SU-DHL-6 (cell line): ENCODE results near the gene P2RX6.

ENCODE experiments used
- H2AFZ ChIP-seq: fragments of 200-600 bp; sonication (generic); 2 replicates; pipeline ENCODE4 v1.6.1; 2014; ENCODE audit warnings: low read depth, mild to moderate bottlenecking, moderate library complexity, mixed read lengths, antibody characterized with exemption, low read length; ENCODE audit not compliant: severe bottlenecking
- H3F3A ChIP-seq: fragments of 200-600 bp; shearing (Covaris generic); 2 replicates; pipeline ENCODE4 v1.6.0; 2016; ENCODE audit warnings: antibody characterized with exemption, mild to moderate bottlenecking; ENCODE audit not compliant: insufficient read depth
- H3K27ac ChIP-seq: fragments of 200-600 bp; sonication (generic); 2 replicates; pipeline ENCODE4 v1.5.1; 2016; ENCODE audit warnings: low read depth, mild to moderate bottlenecking, low read length, moderate library complexity, mixed read lengths
- H3K27me3 ChIP-seq: fragments of 200-600 bp; sonication (generic), shearing (Covaris generic); 2 replicates; pipeline ENCODE4 v1.6.0; 2014; ENCODE audit warnings: mild to moderate bottlenecking, low read length
- H3K36me3 ChIP-seq: fragments of 200-600 bp; sonication (generic); 2 replicates; pipeline ENCODE4 v1.6.1; 2014; ENCODE audit warnings: mild to moderate bottlenecking, low read length, mixed read lengths
- H3K4me2 ChIP-seq: fragments of 300-600, 200-600 bp; shearing (Covaris generic), sonication (generic); 2 replicates; pipeline ENCODE4 v1.6.0; 2014; ENCODE audit warnings: low read length, low read depth, mild to moderate bottlenecking; ENCODE audit not compliant: poor library complexity, severe bottlenecking
- H3K4me3 ChIP-seq: fragments of 200-600 bp; sonication (generic); 2 replicates; pipeline ENCODE4 v1.5.1; 2014; ENCODE audit warnings: antibody characterized with exemption, low read length, mild to moderate bottlenecking, mixed read lengths; ENCODE audit not compliant: insufficient read depth, poor library complexity, severe bottlenecking
- H3K79me2 ChIP-seq: fragments of 200-600 bp; sonication (generic); 2 replicates; pipeline ENCODE4 v1.6.1; 2014; ENCODE audit warnings: mild to moderate bottlenecking, low read length, moderate library complexity; ENCODE audit not compliant: insufficient read depth
- H3K9ac ChIP-seq: fragments of 200-600 bp; sonication (generic); 2 replicates; pipeline ENCODE4 v1.7.0; 2014; ENCODE audit warnings: mild to moderate bottlenecking, low read length
- H3K9me2 ChIP-seq: fragments of 200-600 bp; sonication (generic); replicated peaks from 2 replicates; pipeline ENCODE4 v1.6.1; 2014; ENCODE audit warnings: low read length; ENCODE audit not compliant: insufficient read depth
- H3K9me3 ChIP-seq: fragments of 200-600 bp; sonication (generic); 2 replicates; pipeline ENCODE4 v1.6.1; 2014; ENCODE audit warnings: low read length, mixed read lengths; ENCODE audit not compliant: insufficient read depth
- H4K20me1 ChIP-seq: fragments of 200-600 bp; sonication (generic); 2 replicates; pipeline ENCODE4 v1.6.1; 2014; ENCODE audit warnings: low read depth, mild to moderate bottlenecking, antibody characterized with exemption, low read length, moderate library complexity, mixed read lengths
- EZH2phosphoT487 ChIP-seq: fragments of 200-600 bp; sonication (generic), shearing (Covaris generic); conservative IDR thresholded peaks from 2 replicates; pipeline ENCODE4 v1.6.1; 2018; ENCODE audit warnings: mild to moderate bottlenecking, antibody characterized with exemption, low read length, moderate library complexity, mixed read lengths
- TF ChIP-seq, protein P1 (sequence below): fragments of 200-600 bp; sonication (generic); IDR thresholded peaks from one replicate; pipeline ENCODE4 v1.5.1; 2017; ENCODE audit warnings: antibody characterized with exemption, mild to moderate bottlenecking, low read length, moderate library complexity; ENCODE audit not compliant: insufficient read depth, poor library complexity, severe bottlenecking

P2RX6 gene

DNA sequence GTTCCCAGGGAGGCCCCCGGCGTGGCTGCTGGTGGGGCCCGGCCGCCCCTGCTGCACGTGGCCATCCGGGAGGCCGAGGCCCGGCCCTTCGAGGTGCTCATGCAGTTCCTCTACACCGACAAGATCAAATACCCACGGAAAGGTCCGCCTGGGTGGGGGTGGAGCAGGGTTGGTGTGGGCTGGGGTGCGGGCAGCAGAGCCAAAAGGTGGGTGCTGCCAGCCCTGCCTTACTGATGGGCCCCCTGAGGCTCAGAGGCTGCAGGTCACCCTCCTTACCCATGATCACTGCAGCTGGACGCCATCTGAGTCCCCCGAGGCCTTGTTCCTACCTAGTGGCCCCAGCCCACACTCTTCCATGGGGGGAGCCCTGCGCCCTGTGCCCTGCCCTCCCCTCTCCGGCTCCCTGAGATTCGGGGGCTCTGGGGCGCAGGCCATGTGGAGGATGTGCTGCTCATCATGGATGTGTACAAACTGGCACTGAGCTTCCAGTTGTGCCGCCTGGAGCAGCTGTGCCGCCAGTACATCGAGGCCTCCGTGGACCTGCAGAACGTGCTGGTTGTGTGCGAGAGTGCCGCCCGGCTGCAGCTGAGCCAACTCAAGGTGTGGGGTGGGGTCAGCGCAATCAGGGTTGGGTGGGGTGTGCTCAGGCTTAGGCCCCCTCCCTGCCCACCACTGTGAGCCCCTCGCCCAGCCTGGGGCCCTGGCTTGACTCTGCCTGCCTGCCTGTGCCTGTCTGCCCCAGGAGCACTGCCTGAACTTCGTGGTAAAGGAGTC, 20.6 kb upstream of the P2RX6 start:
- Histone ChIP-seq H3K27ac (no peak overlapping the region), H4K20me1 (no peaks in the 10 kb centered on the region), H3K9me2 (no peaks in the 10 kb centered on the region), H2AFZ (no peak overlapping the region), H3F3A (no peaks in the 10 kb centered on the region), H3K4me3 (no peak overlapping the region), H3K27me3 (no peaks in the 10 kb centered on the region), H3K79me2 (no peaks in the 10 kb centered on the region), H3K9ac (no peak overlapping the region), H3K9me3 (no peaks in the 10 kb centered on the region), H3K36me3 (no peaks in the 10 kb centered on the region), H3K4me2 (no peak overlapping the region)
- TF ChIP-seq, protein P1, sequence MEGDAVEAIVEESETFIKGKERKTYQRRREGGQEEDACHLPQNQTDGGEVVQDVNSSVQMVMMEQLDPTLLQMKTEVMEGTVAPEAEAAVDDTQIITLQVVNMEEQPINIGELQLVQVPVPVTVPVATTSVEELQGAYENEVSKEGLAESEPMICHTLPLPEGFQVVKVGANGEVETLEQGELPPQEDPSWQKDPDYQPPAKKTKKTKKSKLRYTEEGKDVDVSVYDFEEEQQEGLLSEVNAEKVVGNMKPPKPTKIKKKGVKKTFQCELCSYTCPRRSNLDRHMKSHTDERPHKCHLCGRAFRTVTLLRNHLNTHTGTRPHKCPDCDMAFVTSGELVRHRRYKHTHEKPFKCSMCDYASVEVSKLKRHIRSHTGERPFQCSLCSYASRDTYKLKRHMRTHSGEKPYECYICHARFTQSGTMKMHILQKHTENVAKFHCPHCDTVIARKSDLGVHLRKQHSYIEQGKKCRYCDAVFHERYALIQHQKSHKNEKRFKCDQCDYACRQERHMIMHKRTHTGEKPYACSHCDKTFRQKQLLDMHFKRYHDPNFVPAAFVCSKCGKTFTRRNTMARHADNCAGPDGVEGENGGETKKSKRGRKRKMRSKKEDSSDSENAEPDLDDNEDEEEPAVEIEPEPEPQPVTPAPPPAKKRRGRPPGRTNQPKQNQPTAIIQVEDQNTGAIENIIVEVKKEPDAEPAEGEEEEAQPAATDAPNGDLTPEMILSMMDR = no peak
- no peak for TF ChIP-seq EZH2phosphoT487

DNA sequence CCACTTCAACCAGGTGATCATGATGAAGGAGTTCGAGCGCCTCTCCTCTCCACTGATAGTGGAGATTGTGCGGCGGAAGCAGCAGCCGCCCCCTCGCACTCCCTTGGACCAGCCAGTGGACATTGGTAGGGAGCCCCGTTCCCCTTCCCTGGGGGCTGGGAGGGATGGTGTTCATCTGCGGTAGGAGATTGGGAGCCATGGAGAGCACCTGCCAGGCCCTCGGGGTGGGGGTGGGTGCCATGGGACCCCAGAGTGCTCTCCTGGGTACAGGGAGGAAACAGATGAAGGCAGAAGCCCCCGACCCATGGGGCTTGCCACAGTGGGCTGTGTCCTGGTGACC, 20.1 kb upstream of the P2RX6 start:
- Histone ChIP-seq H4K20me1 (no peaks in the 10 kb centered on the region), H3K4me2 (no peak overlapping the region), H3K27me3 (no peaks in the 10 kb centered on the region), H3K9me3 (no peaks in the 10 kb centered on the region), H2AFZ (no peak overlapping the region), H3F3A (no peaks in the 10 kb centered on the region), H3K36me3 (no peaks in the 10 kb centered on the region), H3K9ac (no peak overlapping the region), H3K79me2 (no peaks in the 10 kb centered on the region), H3K4me3 (no peak overlapping the region), H3K9me2 (no peaks in the 10 kb centered on the region), H3K27ac (no peak overlapping the region)
- TF ChIP-seq, protein P1 = no peak
- no peak for TF ChIP-seq EZH2phosphoT487

DNA sequence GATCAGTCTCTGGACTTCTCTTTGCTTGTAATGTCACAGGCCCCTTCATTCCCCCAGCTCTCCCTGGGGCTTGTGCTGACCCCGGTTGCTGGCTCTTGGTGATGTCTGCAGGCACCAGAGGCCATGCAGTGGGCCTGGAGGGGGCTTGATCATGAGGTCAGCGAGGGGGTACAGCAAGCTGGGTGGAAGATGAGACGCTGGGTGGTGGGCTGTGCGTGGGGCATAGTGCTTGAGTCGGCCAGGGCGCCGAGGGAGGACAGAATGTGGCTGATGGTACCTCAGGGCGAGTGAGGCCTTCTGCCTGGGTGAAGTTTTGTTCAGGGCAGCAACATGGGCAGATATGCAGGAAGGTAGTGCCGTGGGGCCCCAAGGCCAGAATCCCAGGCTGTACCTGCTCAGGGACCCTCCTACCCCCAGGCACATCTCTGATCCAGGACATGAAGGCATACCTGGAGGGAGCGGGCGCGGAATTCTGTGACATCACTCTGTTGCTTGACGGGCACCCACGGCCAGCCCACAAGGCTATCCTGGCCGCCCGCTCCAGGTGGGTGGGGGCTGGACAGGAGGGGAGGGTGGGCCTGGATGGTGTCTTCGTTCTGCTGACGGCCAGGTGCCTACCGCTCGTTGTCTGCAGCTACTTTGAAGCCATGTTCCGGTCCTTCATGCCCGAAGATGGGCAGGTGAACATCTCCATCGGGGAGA, 19.5 kb upstream of the P2RX6 start:
- H3K9me2 ChIP-seq = no peaks in the 10 kb centered on the region
- H3K27me3 ChIP-seq = no peaks in the 10 kb centered on the region
- H3K36me3 ChIP-seq = no peaks in the 10 kb centered on the region
- no peak overlapping the region for H3K4me2 ChIP-seq
- no peaks in the 10 kb centered on the region for H3F3A ChIP-seq
- H3K79me2 ChIP-seq = no peaks in the 10 kb centered on the region; the same call in 1 of the 2 replicates
- TF ChIP-seq, protein P1 = no peak
- TF ChIP-seq EZH2phosphoT487 = no peak
- no peak overlapping the region for H2AFZ ChIP-seq
- H3K9ac ChIP-seq = no peak overlapping the region
- H3K27ac ChIP-seq = no peak overlapping the region
- H3K4me3 ChIP-seq = no peak overlapping the region
- H3K9me3 ChIP-seq = no peaks in the 10 kb centered on the region
- no peaks in the 10 kb centered on the region for H4K20me1 ChIP-seq
